GF-D8 (cell line): ENCODE measurements around the gene HIVEP2.

Experiments
- DNase-seq: peaks from one replicate; lab custom pipeline; 2025; lab: John Stamatoyannopoulos, UW

The HIVEP2 gene

GRCh38 chr6:142925575-142926110 lies 19.3 kb downstream of the HIVEP2 start:
- DNase-seq = no peak

DNA sequence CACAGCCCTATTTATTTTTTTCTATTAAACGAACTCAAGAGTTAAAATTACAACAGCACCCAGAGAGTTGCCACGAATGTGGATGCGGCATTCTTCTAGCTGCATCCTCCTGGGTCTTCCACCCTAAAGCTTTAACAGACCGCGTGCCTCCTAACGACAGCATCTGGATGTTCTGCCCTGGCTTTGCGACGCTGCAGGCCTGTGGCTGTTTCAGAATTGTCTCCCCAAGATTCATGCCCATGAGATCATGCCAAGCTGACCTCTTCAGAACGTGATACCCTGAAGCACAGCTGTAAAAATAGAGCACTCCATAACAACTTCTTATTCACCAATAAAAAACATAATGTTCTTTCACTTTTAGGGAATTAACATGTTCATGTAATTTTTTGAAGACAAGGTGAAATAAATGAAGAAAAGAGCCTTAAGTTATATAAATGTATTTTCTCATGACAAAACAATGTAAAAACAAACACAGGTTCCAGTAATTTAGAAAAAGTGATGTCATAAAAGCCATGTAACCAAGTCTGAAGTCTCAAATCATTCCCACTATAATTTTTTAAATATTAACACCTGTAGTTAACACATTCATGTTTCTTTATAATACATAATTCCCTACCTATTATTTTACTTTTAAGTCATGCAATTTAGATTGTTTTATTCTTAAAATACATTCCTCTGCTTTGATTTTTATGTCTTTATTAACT lies 26.5 kb downstream of the HIVEP2 start:
- no peak for DNase-seq

DNA sequence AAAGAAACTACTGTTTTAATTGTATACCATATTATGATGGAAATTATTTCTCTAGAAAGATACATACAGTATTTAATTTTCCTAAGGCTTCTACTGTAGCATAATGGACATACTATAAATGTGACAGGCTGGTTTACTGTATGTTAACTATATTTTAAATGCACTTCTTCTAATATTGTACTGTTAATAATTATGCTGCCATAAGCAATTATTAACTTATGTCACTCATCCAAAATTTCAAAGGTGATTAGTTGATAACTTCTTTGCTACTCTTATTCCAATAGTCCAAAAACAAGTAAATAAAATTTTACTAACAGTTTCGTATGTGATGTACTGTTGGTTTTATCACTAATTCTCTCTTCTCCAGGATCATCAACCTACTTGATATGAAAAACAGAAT lies 28.1 kb downstream of the HIVEP2 start:
- DNase-seq = no peak

DNA sequence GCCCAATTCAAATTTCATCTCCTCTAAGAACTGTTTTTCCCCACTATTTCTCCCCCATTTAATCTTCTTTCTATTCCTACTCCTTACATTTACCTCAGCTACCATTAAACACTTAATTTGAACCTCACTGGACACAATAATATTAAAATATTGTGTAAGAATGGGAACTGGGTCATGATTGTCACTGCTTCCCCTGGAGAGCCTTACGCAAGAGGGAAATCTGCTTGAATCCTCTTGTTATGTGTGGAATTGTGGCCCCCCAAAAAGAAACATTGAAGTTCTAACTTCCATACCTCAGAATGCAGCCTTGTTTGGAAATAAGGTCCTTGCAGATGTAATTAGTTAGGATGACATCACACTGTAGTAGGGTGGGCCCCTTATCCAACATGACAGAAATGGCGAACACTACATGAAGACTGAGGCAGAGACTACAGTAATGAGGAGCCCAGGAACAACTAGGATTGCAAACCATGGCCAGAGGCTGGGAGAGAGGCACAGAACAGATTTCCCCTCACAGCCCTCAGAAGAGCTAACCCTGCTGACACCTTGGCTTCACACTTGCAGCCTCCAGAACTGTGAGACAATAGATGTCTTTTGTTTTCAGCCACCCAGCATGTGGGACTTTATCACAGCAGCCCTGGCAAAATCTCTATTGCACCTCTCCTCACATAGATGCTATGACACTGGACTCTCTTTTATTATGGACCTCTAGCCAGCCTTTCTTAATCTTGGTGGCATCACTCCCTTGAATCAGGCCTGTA lies 29.9 kb downstream of the HIVEP2 start:
- DNase-seq = no peak

DNA sequence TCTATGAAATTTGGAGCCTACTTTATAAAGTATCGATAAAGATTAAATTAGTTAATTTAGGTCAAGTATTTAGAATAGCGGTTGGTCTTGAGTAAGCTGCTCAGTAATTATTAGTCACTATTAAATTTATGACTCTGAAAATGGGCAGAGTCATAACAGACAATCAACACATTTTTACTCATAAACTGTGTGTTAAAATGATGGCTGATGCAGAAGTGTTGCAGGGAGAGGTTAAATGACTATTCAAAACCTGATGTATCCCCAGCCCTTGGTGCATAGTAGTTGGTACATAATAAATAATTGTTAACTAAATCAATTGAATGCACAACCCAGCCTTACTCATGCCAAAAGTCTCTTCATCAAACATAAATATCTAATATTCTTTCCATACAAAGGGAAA lies 30.6 kb downstream of the HIVEP2 start:
- DNase-seq = no peak

DNA sequence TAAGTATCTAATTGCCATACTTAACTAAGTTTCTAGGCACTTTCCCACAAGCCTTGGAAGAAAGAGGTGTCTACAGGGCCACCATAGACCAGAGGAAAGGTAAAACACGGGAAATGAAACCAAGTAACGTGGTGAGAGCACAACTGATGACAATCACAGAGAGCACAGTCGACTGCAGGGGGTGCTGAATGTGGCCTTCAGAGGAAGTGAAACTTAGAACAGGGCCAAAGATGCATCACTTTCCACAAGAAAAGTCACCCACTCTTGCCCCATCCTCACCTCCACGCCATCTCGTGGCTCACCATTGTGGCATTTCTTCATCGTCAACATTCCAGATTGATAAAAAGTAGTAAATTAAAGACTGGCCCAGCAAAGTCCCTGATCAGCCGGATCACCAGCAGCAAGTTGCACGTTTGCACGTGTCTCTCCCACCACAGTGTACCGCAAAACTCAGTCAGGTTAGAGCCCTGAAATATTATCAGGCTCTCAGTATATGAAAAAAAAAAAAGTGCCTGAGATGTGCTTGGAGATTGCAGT lies 31.4 kb downstream of the HIVEP2 start:
- no peak for DNase-seq

GRCh38 chr6:142913036-142913510 lies 31.9 kb downstream of the HIVEP2 start:
- no peak for DNase-seq

- DNase-seq = no peak
Observed at GRCh38 chr6:142912125-142912524, 32.9 kb downstream of the HIVEP2 start.

- DNase-seq = no peak
Observed at GRCh38 chr6:142911430-142911829, 33.5 kb downstream of the HIVEP2 start.

DNA sequence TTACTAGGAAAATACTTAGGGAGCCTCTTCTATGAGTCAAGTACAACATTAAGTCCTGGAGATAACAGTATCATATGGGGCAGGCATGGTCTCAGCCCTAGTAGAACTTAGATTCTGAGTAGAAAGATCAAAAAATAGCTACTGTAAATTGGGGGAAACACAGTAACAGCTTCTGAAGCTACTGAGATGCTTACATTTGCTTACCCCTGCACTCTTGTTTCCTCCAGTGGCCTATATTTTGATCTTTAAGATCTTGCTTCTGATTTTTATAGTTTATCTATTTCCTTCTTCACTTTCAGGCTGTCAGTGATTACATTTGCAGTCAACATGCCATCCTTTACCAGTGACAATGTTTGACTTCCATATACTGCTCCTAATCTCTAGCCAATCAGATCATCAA lies 35.3 kb downstream of the HIVEP2 start:
- no peak for DNase-seq

DNA sequence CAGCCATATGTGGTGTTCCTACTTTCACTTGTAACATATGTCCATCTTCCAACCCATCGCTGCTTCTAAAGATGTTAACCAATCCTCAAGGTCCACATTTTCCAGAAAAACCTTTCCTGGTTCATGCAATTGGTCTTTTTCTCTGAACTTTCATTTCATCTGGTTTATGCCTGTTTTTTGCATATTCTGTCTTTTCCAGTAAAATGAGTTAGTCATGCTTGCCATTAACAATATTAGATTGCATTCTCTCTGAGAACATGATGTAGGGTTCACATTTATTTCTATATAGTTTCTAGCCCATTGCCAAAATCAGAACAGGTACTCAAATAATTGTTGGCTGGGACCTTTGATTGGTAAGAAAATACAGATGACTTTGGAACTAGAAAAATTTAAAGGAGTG lies 36.7 kb downstream of the HIVEP2 start:
- no peak for DNase-seq

DNA sequence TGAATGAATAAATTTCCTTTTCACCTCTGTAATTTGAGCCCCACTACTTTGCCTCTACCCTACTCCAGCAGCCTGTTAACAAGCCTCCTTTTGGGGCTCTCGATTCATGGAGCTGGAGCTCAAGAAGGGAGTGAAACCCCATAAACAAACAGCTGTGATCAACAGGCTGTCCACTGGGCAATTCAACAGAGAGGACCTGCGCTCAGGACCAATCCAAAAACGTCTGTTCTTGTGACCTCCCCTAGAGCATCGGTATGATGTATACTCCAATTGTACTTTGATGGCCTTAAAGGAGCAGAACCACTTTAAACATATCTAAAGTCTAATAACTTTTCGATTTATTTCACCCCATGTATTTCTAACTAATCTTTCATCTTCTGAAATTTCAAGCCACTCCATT lies 37.4 kb downstream of the HIVEP2 start:
- no peak for DNase-seq

GRCh38 chr6:142906945-142907470 lies 38.0 kb downstream of the HIVEP2 start:
- no peak for DNase-seq

DNA sequence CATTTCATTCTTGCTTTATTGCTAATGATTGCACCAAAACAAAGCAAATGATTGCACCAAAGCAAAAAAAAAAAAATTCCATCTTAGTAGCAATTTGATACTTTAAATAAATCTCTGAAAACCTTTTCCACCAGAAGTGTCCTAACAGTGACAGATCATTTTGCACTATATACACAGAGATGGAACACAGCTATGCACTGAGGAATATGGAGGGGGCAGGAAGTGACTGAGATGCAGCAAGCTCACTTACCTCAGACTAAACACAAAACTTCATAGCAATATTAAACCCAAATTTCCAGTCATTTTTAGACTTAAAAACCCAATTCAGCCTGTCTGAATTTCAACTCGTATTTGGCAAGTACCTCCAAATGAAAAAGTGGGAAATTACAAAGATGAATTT lies 41.2 kb downstream of the HIVEP2 start:
- no peak for DNase-seq

GRCh38 chr6:142902636-142903053 lies 42.3 kb downstream of the HIVEP2 start:
- DNase-seq = peak; percentile 89

GRCh38 chr6:142901611-142902010 lies 43.4 kb downstream of the HIVEP2 start:
- no peak for DNase-seq

- DNase-seq = no peak
Observed at GRCh38 chr6:142900227-142900971, 44.6 kb downstream of the HIVEP2 start.

GRCh38 chr6:142898927-142899895 lies 45.8 kb downstream of the HIVEP2 start:
- no peak for DNase-seq

DNA sequence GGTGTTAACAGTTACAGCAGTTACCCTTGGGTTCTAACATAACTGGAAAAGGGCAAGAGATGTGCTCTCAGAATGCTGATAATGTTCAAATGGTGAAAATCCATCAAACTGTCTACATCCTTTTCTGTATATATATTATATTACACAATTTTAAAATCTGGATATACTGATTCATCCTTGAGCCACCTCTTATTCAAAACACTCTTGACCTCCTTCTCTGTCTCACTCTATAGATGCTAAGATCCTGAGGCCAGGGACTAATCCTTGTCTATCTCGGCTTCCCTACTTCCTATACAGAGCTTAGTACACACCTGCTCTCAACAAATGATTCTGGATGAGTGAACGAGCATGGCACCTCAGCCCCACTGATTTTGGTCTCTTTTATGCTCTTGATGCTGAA lies 47.3 kb downstream of the HIVEP2 start:
- DNase-seq = no peak

DNA sequence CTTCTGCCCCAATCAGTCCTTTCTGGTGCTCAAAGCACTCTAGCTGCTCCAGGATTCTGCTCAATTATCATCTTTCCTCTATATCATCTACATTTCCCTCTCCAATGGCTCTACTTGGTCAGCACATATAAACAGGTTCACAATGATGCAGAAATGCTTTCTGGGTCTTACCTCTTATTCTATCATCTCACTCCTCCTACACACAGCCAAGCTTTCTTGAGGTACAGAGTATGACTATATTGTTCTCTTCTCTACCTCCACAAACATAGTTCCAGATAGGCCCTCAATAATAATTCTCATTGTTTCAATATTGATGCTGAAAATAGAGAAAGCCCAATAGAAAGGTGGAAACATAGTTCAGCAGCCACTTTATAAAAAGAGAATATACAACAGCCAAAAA lies 48.2 kb downstream of the HIVEP2 start:
- DNase-seq = no peak

DNA sequence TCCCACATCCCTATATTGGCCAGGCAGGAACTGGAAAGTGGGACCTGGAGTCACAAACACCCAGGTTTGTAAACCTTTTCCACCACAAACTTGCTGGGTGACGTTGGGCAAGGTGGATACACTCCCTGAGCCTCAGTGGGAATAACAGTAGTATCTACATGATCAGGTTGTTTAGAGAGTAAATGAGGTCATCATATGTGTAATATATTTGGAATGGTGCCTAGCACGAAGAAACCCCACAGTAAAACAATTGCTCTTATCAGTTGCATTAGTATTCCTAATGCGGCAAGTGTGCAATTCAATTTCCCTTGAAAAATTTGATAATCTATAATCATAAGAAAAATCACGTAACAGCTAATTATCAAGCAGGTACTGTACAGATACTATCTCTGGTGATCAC lies 51.9 kb downstream of the HIVEP2 start:
- no peak for DNase-seq
